H1 (cell line): ENCODE results near the gene CCDC91. TPM values are rescaled to one million over a fixed set of nuclear protein-coding genes. Genes with fewer than 3 reads are reported as not detected.

Source experiments
- BACH1 ChIP-seq: IDR thresholded peaks from 2 replicates; pipeline ENCODE4 v1.6.1; 2012; ENCODE audit warnings: low read length, improper control_type of control experiment
- CBX5 ChIP-seq: fragments of 300-800, 300-1000 bp; sonication (generic); IDR thresholded peaks from 2 replicates; pipeline ENCODE4 v1.7.1; 2016; ENCODE audit warnings: antibody characterized with exemption, low read length, low read depth
- CHD1 ChIP-seq: IDR thresholded peaks from 2 replicates; pipeline ENCODE4 v1.6.1; 2012; ENCODE audit warnings: low read depth, low read length, improper control_type of control experiment
- CHD7 ChIP-seq: fragments of 300-600 bp; sonication (generic); IDR thresholded peaks from 2 replicates; pipeline ENCODE4 v1.7.1; 2012; ENCODE audit warnings: low read length, moderate library complexity, mild to moderate bottlenecking, inconsistent platforms; ENCODE audit not compliant: insufficient replicate concordance
- FOSL1 ChIP-seq: IDR thresholded peaks from 2 replicates; pipeline ENCODE4 v1.6.1; 2011; ENCODE audit warnings: mild to moderate bottlenecking, low read depth, low read length, moderate library complexity; ENCODE audit not compliant: insufficient read depth
- RAD21 ChIP-seq, 2 experiments: IDR thresholded peaks in 1 of 2; conservative IDR thresholded peaks in 1 of 2; 2 replicates each; pipeline ENCODE4 v1.6.1; 2011; ENCODE audit warnings: low read depth in 2 of 2, low read length in 2 of 2, improper control_type of control experiment in 1 of 2, inconsistent platforms in 1 of 2, mild to moderate bottlenecking in 1 of 2, moderate library complexity in 1 of 2
- RBBP5 ChIP-seq: IDR thresholded peaks from 2 replicates; pipeline ENCODE4 v1.7.1; 2012; ENCODE audit warnings: low read depth, mild to moderate bottlenecking, inconsistent platforms, low read length, moderate library complexity, borderline replicate concordance
- RFX5 ChIP-seq: IDR thresholded peaks from 2 replicates; pipeline ENCODE4 v1.6.1; 2011; ENCODE audit warnings: low read depth, low read length, improper control_type of control experiment, borderline replicate concordance
- TAF1 ChIP-seq: IDR thresholded peaks from 2 replicates; pipeline ENCODE4 v1.6.1; 2011; ENCODE audit warnings: mild to moderate bottlenecking, low read depth, low read length
- YY1 ChIP-seq: IDR thresholded peaks from 2 replicates; pipeline ENCODE4 v1.6.1; 2011; ENCODE audit warnings: low read depth, mild to moderate bottlenecking, low read length
- polyA plus RNA-seq, 7 experiments: library from polyadenylated mRNA; depleted of rRNA in 3 of 7; stranded (reverse) in 5 of 7; unstranded in 2 of 7; fragments of >200 nt in 5 of 7; fragments of 200-250 nt in 2 of 7; gene quantifications; 1 replicate in 5 of 7; 2 replicates in 1 of 7; 4 replicates in 1 of 7; pipeline versions ENCODE4 v1.2.1 to v1.2.3, GENCODE V29; 2011 to 2013; ENCODE audit warnings: missing spikeins in 2 of 7, mixed read lengths in 2 of 7
- total RNA-seq: library from RNA; stranded (reverse); fragmentation: NEBNext Ultra II Directional; extraction: Animal tissue kit (Norgen Biotek cat#: 25700); gene quantifications from 2 replicates; pipeline ENCODE4 v1.2.1, GENCODE V29; 2021

CCDC91 gene
- total and polyA plus RNA-seq, 2 of the 8 experiments (the other 6 are each of a cell fraction or from before 2014, with no cell fraction given), result 8.6 to 23.1 TPM

GRCh38 chr12:28222081-28222700, 31.9 kb downstream of the CCDC91 start (continued):
- TF ChIP-seq CHD7 (no peak), YY1 (no peak), TAF1 (no peak), RAD21 (IDR thresholded peaks at IDR 0.05 in 1 of 2, conservative IDR thresholded peaks at IDR 0.05 in 1 of 2; ENCODE audit: low read depth in 2 of 2, low read length in 2 of 2) (no peak), FOSL1 (no peak), BACH1 (no peak), CBX5 (no peak), CHD1 (no peak), RBBP5 (no peak), RFX5 (no peak)
- TF ChIP-seq, all 59 proteins: peak for 0
